GM10847 (cell line): ENCODE measurements around the gene MAN1B1.

Experiments used
- POLR2A ChIP-seq: IDR thresholded peaks from 2 replicates; pipeline ENCODE4 v1.6.1; 2011; ENCODE audit not compliant: insufficient read length; ENCODE audit errors: extremely low read depth

Gene MAN1B1

DNA sequence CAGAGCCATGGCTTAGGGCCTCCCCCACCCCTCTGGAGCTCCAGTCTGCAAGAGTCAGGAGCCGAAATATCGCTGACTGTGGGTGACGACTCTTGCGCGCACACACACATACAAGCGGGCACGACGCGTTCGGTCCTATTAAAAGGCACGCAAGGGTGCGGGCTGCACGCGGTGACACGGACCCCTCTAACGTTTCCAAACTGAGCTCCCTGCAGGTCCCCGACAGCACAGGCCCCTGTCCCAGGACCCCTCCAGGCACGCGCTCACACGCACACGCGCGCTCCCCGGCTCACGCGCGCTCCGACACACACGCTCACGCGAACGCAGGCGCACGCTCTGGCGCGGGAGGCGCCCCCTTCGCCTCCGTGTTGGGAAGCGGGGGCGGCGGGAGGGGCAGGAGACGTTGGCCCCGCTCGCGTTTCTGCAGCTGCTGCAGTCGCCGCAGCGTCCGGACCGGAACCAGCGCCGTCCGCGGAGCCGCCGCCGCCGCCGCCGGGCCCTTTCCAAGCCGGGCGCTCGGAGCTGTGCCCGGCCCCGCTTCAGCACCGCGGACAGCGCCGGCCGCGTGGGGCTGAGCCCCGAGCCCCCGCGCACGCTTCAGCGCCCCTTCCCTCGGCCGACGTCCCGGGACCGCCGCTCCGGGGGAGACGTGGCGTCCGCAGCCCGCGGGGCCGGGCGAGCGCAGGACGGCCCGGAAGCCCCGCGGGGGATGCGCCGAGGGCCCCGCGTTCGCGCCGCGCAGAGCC lies 52.1 kb downstream of the MAN1B1 start, which contains the start of gene GRIN1:
GRIN1 (plus strand) TSS at position 433 of the 746 bp plus-strand sequence. CDS start 333 bp downstream, outside the sequence.
- no peak for TF ChIP-seq POLR2A

DNA sequence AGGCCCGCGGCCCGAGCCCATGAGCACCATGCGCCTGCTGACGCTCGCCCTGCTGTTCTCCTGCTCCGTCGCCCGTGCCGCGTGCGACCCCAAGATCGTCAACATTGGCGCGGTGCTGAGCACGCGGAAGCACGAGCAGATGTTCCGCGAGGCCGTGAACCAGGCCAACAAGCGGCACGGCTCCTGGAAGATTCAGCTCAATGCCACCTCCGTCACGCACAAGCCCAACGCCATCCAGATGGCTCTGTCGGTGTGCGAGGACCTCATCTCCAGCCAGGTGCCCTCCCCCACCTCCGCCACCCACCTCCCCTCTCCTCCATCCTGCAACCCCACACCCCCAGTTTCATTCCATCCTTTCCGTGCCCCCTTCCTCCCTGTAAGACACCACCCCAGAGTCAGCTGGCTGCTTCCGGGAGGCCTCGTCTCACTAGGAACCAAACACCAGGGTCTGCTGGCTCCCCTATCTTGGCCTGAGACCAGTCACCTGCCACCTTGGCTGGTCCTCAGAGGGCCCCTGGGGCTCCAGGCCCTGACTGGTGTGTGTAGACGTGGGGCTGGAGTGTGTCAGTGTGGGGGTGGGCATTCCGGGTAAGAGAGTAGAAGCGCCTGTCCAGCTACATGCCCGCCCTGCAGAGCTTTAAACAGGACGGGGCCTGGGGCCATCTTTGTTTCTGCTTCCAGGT lies 52.8 kb downstream of the MAN1B1 start:
- TF ChIP-seq POLR2A: no peak

DNA sequence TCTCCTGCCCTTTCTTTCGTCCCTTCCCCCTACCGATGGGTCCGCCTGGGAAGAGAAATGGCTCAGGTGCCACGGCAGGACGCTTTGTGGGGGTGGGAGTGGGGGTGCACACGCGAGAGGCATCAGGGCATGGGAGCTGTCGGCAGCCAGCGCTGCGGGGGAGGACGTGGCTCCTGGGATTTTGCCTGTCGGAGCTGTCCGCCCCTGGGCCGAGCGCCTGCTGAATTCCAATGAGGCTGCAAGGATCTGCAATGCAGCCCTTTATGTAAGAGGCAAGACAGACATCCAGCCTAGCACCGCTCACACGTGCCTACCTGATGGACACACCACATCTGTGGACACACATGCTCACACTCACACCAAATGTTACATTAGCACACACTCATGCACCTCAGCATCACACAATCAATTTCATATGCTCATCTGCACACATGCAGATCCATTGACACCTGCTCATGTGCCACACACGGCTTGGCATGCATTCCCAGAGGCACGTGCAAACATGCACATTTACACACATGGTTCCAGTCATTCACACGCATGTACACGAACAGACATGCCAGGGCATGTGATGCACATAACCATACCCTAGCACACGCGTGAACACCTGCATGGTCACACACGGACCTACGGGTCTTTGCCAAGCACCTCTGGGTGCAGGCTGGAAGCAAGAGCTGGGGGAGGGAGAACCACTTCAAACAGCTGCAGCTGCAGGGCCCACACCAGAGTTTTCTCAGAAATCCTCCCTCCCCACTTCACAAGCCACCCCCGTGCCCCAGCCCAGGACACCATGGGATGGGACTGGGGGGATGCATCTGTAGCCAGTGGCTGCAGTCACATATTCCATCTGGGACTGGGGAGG lies 53.6 kb downstream of the MAN1B1 start:
- TF ChIP-seq POLR2A: no peak

DNA sequence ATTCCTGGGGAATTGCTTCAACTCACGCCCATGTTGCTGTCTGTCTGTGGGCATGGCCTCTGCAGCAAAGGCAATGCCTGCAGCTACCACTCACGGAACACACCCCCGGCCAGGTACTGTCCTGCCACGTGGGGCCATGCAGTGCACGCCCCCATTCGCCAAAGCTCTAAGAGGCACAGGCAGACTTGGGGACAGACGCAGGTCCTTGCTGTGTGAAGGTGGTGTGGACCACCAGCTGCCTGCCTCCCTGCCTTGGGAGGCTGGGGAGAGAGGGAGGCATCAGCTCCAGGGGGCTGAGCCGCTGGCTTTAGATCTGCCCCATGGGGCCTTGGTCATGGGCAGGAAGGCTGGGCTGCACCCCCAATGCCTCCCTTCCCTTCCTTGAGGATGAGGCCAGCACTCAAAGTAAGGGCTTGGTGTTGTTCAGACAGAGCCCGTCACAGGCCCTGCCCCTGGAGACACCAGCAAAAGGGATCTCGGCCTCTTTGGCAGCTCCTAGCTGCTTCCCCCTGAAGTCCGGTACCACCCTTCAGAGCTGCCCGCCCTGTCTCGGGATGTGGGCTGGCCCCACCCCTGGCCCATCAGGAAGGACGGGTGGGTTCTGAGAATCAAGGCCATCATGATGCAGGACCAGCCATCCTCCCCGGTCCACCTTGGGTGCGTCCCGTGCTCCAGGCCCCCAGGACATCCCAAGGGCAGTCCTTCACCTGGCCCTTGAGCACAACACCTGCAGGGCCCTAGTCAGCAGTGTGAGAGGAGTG lies 54.4 kb downstream of the MAN1B1 start:
- no peak for TF ChIP-seq POLR2A

DNA sequence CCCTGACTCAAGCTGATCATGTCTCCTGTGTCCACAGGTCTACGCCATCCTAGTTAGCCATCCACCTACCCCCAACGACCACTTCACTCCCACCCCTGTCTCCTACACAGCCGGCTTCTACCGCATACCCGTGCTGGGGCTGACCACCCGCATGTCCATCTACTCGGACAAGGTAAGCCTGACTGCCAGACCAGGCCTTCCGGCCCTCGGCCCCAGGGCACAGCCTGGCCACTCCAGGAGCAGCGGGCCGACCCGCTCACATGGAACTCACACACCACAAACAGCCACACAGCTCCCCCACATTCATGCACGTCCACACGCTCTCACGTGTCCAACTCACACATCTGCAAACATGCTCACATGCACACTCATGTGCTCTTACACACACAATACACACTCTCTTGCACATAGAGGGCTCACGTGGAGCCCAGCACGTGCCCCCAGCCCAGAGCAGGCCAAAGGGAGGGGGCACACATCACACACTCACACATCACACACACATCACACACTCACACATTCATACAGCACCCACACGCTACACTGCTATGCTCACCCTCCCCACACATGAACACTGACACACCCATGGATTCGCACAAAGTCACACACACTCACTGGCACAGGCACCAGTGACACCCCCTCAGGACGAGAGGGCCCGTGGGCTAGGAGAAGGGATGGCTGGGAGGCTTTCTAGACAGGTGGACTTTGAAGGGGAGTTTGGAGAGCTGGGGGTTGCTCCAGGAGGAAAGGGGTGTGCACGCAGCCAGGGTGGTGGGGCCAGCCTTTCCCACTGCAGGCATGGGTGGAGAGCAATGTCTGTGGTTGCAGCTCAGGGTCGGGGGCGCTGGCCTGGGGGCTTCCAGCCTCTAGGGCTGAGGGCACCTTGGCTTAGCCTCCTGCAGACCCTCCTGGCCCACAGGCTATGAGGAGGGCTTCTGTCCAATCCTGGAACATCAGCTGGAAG lies 55.5 kb downstream of the MAN1B1 start:
- no peak for TF ChIP-seq POLR2A

DNA sequence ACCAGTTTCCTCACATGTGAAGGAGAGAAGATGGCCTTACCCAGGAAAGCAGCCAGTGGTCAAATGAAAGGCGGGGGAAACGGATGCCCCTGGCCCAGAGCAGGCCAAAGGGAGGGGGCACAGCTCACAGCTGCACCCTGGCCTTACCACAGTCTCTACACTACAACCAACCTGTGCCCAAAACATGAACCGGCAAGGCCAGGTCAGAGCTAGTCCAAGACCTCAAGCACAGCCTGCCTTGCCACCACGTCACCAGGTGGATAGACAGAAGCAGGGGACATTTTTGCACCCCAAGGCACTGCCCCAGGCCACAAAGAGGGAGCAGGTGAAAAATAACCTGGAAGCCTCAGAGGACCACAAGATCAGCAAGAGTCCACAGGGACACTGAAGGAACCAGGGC lies 56.7 kb downstream of the MAN1B1 start:
- TF ChIP-seq POLR2A: no peak

DNA sequence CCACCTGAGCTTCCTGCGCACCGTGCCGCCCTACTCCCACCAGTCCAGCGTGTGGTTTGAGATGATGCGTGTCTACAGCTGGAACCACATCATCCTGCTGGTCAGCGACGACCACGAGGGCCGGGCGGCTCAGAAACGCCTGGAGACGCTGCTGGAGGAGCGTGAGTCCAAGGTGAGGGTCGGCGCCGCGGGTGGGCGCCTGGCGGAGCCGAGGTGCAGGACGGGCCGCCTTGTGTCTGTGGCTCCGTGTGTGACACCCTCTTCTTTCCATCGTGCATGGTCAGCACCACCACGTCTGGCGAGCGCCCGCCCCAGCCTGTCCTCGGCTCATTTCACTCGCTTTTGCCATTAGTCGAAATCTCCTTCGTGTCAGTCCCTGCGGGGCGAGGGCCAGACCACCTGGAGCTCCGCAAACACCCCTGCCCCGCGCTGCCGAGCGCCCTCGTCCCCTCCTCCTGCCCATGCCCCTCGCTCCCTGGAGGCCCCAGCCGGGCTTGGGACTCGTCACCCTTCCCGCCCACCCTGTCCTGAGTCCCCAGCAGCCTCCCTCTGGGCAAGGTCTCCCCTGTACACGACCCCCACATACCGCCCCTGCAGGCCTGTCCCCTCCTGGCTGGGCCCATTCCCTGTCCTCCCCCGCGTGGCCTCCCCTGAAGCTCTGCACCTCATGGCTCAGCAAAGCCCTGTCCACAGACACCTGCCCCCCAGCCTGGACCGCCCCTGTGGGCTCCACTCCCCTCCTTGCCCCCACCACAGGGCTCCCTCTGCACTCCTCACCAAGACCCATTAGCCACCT lies 59.1 kb downstream of the MAN1B1 start:
- no peak for TF ChIP-seq POLR2A

DNA sequence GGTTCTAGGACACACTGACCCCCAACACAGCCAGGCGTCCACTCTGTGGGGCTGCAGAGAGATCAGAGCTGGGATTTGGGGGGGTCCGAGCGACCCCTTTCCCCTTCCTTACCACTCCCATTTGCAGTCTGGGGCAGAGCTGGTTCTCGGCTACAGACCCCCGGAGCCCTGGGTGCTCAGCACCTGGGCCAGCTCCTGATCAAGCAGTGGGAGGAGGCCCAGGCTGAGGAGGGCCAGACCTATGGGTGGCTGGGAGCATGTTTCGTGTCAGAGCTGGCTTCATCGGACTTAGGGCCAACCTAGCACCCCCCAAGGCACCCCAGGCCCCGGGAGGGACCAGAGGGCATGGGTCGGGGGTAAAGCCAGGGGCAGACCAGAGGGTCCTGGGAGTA lies 59.7 kb downstream of the MAN1B1 start:
- TF ChIP-seq POLR2A: no peak

DNA sequence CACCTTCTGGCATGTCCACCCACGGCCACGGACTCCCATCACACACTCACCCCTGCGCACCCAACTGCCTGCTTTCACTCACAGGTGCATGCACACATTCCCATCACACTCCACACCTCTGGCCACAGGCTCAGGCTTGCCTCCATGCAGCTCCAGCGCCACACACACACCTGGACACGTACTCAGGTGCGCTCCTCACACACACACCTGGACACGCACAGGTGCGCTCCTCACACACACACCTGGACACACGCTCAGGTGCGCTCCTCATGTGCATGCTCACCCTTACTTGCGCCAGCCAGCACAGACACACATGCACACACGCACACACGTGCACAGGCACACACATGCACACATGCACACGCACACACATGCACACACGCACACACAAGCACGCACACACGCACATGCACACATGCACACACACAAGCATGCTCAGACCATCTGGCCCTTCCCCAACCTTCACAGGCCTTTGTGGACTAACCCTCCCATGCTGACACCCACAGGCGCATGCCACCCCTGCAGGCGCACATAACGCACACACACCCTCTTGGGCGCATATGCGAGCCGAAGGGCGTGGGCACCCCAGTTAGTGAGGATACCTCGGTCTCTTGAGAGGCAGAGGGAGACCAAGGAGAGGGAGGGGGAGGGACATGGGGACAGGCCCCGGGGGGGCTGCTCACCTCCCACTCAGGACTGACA lies 60.5 kb downstream of the MAN1B1 start:
- no peak for TF ChIP-seq POLR2A

DNA sequence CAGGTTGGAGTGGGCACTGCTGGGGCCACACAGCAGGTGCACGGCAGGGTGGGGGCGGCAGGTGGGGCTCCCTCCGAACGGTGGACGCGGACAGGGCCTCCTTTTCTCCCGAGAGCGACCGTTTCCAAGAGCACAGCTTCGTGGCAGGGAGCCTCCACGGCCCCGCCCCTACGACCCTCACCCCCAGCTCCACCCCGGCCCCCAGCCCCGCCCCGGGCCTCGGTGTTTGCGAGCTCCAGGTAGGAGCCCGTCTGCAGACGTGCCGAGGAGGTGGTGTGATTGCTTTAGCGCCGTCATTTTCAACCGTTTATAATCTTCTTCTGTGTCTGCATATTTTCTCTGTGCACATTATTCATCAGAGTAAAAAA lies 61.0 kb downstream of the MAN1B1 start:
- no peak for TF ChIP-seq POLR2A

DNA sequence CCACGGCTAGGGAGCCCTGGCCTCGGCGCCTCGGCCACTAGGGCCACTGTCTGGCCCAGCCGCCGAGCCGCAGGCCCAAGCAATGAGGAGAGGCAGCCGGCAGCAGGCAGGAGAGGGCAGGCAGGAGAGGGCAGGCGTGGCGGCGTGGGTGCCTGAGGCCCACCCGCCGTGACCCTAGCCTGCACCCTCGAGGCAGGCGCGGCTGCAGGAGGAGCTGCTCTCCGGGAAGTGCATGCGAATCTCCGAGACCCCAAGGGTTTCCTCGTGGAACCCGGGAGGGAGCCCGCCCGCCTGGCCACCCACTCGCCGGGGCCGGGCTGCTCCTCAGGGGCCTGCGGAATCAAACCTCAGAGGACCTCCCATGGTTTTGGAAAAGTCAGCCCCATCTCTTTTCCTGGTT lies 61.5 kb downstream of the MAN1B1 start:
- no peak for TF ChIP-seq POLR2A

DNA sequence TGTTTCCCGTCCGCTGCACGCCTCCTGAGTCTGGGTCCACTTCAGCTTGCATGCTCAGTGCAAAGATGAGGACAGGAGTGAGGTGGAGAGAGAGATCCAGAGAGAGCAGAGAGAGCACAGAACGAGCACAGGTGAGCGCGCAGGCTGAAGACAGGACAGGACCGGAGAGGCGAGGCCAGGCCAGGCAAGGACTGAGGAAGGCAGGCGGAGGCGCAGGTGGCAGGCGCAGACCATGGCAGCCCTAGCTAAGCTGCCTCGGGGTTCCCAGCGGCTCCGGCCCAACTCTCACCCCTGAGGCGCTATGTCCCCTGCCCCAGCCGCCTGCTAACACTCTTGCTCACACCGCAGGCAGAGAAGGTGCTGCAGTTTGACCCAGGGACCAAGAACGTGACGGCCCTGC lies 61.9 kb downstream of the MAN1B1 start:
- no peak for TF ChIP-seq POLR2A

DNA sequence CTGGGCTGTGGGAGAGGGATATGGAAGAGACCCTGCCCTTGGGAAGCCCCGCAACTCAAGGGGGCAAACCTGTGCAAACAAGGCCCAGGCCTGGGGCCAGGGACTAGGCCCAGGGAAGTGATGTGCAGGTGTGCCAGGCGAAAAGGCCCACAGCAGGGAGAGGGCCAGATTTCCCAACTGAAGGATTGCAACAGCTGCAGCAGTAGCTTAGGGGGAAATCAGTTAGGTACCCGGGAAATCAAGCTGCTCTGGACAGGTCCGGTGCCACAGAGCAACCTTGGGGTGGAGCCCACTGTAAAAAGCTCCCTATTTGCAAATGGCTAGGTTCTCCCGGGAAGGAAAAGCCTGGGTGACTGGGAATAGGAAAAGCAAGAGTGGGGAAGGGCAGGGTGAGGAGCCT lies 62.6 kb downstream of the MAN1B1 start:
- TF ChIP-seq POLR2A: no peak
